RWPE2 (cell line): ENCODE results near the gene LRRC71.

Experiments used
- ATAC-seq: fragments of 200-7000 bp; cut with Tn5 transposase; 3 replicates; pipeline ENCODE4 v1.9.1; 2021; ENCODE audit warnings: low read depth
- DNase-seq: peaks from one replicate; pipeline ENCODE4 v3.0.0-alpha.2; 2020; ENCODE audit warnings: low spot score
- H3K27ac ChIP-seq: fragments of 450-650 bp; 2 replicates; pipeline ENCODE4 v1.5.1; 2017; ENCODE audit warnings: mild to moderate bottlenecking; ENCODE audit not compliant: poor library complexity, severe bottlenecking
- H3K27me3 ChIP-seq: fragments of 250-450 bp; sonication (Bioruptor Pico); 2 replicates; pipeline ENCODE4 v1.5.1; 2021; ENCODE audit warnings: mild to moderate bottlenecking, moderate library complexity; ENCODE audit not compliant: insufficient read depth, poor library complexity, severe bottlenecking
- H3K36me3 ChIP-seq: fragments of 250-450 bp; sonication (Bioruptor Pico); 2 replicates; pipeline ENCODE4 v1.5.1; 2020; ENCODE audit warnings: low read depth, mild to moderate bottlenecking, moderate library complexity
- H3K4me1 ChIP-seq: fragments of 250-450 bp; sonication (Bioruptor Pico); 2 replicates; pipeline ENCODE4 v1.5.1; 2021; ENCODE audit warnings: mild to moderate bottlenecking, moderate library complexity; ENCODE audit not compliant: insufficient read depth, poor library complexity, severe bottlenecking
- H3K4me3 ChIP-seq: fragments of 250-450 bp; sonication (Bioruptor Pico); 2 replicates; pipeline ENCODE4 v1.5.1; 2021; ENCODE audit warnings: mild to moderate bottlenecking, moderate library complexity; ENCODE audit not compliant: severe bottlenecking
- H3K9me3 ChIP-seq: fragments of 250-450 bp; sonication (Bioruptor Pico); 2 replicates; pipeline ENCODE4 v1.5.1; 2021; ENCODE audit warnings: mild to moderate bottlenecking, moderate library complexity; ENCODE audit not compliant: severe bottlenecking
- CTCF ChIP-seq: fragments of 450-650 bp; IDR thresholded peaks from one replicate; pipeline ENCODE4 v1.5.1; 2017; ENCODE audit warnings: mild to moderate bottlenecking, moderate library complexity; ENCODE audit not compliant: poor library complexity, severe bottlenecking

Gene LRRC71

GRCh38 chr1:156973417-156973816 lies 53.0 kb downstream of the LRRC71 start:
- no peak for DNase-seq
- no peak for TF ChIP-seq CTCF
- peaks cover 32% of the 10 kb centered on the region for H3K36me3 ChIP-seq

DNA sequence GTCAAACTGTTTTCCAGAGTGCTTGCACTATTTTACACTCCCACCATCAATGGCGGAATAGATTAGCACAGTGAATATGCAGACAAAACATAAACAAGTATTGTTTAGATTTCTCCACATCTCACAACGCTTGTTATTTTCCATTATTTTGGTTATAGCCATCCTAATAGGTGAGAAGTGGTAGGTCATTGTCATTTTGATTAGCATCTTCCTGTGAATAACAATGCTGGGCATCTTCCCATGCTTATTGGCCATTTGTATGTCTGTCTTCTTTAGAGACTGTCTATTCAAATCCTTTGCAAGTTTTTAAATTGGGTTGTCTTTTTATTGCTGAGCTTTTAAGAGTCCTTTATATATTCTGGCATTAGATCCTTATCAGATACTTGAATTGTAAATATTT lies 54.7 kb downstream of the LRRC71 start:
- Histone ChIP-seq H3K27ac (no peak overlapping the region), H3K9me3 (no peaks in the 10 kb centered on the region), H3K4me1 (no peaks in the 10 kb centered on the region), H3K36me3 (peaks cover 27% of the 10 kb centered on the region), H3K27me3 (no peaks in the 10 kb centered on the region), H3K4me3 (no peak overlapping the region)
- ATAC-seq = no peak
- no peak for TF ChIP-seq CTCF
- no peak for DNase-seq

More at GRCh38 chr1:156973417-156973816, 53.0 kb downstream of the LRRC71 start:
- H3K27me3 ChIP-seq = no peaks in the 10 kb centered on the region
- H3K9me3 ChIP-seq = no peaks in the 10 kb centered on the region
- no peaks in the 10 kb centered on the region for H3K4me1 ChIP-seq
- no peak overlapping the region for H3K27ac ChIP-seq
- no peak overlapping the region for H3K4me3 ChIP-seq
- no peak for ATAC-seq

DNA sequence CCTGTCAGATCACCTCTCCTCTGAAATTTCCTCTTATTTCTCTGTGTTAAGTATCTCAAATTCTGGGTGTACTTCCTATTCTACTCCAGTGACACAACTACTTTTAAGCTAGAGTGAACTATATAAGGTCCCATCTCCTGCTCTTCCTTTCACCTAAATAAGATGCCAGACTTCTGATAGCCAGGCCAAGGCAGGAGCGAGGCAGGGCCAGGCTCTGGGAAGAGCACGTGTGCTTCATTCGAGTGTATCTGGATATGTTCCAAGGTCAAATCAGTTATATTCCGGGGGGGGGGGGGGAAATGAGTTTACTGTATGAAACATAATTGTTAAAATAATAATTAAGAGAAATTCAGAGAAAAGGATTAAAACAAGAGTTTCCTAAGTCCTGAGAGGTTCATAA lies 60.1 kb downstream of the LRRC71 start:
- no peak for TF ChIP-seq CTCF
- Histone ChIP-seq H3K9me3 (no peaks in the 10 kb centered on the region), H3K4me1 (no peaks in the 10 kb centered on the region), H3K27me3 (no peaks in the 10 kb centered on the region), H3K4me3 (no peak overlapping the region), H3K36me3 (peaks cover 20% of the 10 kb centered on the region), H3K27ac (no peak overlapping the region)
- ATAC-seq (no peak), DNase-seq (no peak)
